ENCODE results near the gene CMTM5. TPM values are rescaled to one million over a fixed set of nuclear protein-coding genes. Genes with fewer than 3 reads are reported as not detected.

The CMTM5 gene
- total RNA-seq, 1 experiment from 2014 or later, result not detected

DNA sequence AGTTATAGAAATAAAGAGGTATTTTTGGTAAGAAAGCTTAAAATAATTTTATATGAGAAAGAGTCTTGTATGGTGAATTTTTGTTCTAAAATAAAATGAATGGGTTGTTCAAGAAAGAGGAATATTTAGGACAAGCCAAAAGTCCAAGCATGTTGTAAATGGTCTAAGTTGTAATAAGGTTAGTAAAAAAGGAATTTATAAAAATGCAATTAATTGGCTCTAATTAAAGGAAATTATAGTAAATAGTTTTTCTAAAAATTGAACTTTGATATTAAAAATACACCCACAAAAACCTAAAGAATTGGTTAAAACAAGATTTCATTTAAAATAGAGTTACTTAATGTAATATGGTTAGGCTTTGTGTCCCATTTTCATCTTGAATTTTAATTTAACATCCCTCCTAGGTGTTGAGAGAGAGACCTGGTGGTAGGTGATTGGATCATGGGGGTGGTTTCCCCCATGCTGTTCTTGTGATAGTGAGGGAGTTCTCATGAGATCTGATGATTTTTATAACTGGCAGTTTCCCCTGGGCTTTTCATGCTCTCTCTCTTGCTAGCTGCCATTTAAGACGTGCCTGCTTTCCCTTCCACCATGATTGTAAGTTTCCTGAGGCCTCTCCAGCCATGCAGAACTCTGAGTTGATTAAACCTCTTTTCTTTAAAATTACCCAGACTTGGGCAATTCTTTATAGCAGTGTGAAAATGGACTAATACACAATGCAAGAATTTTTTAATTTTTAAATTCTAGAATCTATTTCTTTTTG is 37.2 kb upstream of the CMTM5 start:
- DNase-seq, result no peak
- Histone ChIP-seq H3K9me3 (peaks cover 30% of the 10 kb centered on the region), H3K27me3 (replicated peaks; ENCODE audit: control insufficient read depth, insufficient read depth, low read length) (no peaks in the 10 kb centered on the region), H3K4me1 (peaks cover 6% of the 10 kb centered on the region; the same call in 1 of the 2 replicates), H3K36me3 (ENCODE audit: control insufficient read depth, insufficient read depth, low read length) (no peaks in the 10 kb centered on the region), H3K4me3 (ENCODE audit: low read depth, low read length) (no peak overlapping the region)
- Mint-ChIP-seq H3K4me1 (ENCODE audit: low read depth, unreplicated experiment) (no peaks in the 10 kb centered on the region), H3K4me3 (ENCODE audit: unreplicated experiment) (no peak overlapping the region), H3K27me3 (ENCODE audit: insufficient read depth, unreplicated experiment) (no peaks in the 10 kb centered on the region), H3K36me3 (ENCODE audit: insufficient read depth, unreplicated experiment) (peaks cover 4% of the 10 kb centered on the region), H3K27ac (ENCODE audit: unreplicated experiment) (no peak overlapping the region), H3K9me3 (ENCODE audit: unreplicated experiment) (no peaks in the 10 kb centered on the region)
- no TSS peak for BruUV-seq (replicated peaks)
- intact Hi-C loops (cut with micrococcal nuclease; ENCODE audit: unreplicated experiment), result no loop called here
- ChIA-PET CTCF (no interaction called here), POLR2A (no interaction called here)
- TF ChIP-seq, protein P1, sequence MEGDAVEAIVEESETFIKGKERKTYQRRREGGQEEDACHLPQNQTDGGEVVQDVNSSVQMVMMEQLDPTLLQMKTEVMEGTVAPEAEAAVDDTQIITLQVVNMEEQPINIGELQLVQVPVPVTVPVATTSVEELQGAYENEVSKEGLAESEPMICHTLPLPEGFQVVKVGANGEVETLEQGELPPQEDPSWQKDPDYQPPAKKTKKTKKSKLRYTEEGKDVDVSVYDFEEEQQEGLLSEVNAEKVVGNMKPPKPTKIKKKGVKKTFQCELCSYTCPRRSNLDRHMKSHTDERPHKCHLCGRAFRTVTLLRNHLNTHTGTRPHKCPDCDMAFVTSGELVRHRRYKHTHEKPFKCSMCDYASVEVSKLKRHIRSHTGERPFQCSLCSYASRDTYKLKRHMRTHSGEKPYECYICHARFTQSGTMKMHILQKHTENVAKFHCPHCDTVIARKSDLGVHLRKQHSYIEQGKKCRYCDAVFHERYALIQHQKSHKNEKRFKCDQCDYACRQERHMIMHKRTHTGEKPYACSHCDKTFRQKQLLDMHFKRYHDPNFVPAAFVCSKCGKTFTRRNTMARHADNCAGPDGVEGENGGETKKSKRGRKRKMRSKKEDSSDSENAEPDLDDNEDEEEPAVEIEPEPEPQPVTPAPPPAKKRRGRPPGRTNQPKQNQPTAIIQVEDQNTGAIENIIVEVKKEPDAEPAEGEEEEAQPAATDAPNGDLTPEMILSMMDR (IDR thresholded peaks at IDR 0.05; ENCODE audit: insufficient read depth in 1 of 2, low read depth in 1 of 2, low read length in 1 of 2, severe bottlenecking in 1 of 2, unreplicated experiment in 1 of 2), result no peak

DNA sequence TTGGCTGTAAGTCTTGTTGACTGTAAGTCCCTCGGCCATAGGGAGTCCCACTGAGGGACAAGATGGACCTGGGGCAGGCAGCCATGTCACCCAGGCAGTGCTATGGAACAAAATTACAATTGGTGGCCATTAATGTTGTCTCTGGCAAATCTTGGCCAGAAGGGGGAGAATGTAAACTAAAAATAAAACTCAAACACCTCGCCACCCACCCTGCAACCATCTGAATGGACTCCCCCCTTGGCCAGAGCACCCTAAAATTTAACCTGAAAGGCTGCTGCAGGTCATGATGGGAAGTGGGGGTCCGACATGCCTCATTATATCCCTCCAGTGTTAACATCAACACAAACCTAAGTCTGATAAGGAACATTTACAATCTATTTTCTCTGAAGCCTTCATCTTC is 32.4 kb upstream of the CMTM5 start:
- H3K27ac Mint-ChIP-seq (ENCODE audit: unreplicated experiment), result no peak overlapping the region
- no peak for DNase-seq
- no peak overlapping the region for H3K4me3 Mint-ChIP-seq (ENCODE audit: unreplicated experiment)
- BruUV-seq (replicated peaks), result no TSS peak
- H3K9me3 Mint-ChIP-seq (ENCODE audit: unreplicated experiment), result no peaks in the 10 kb centered on the region
- H3K27me3 ChIP-seq (replicated peaks; ENCODE audit: control insufficient read depth, insufficient read depth, low read length), result no peaks in the 10 kb centered on the region
- TF ChIP-seq, protein P1 (IDR thresholded peaks at IDR 0.05; ENCODE audit: insufficient read depth in 1 of 2, low read depth in 1 of 2, low read length in 1 of 2, severe bottlenecking in 1 of 2, unreplicated experiment in 1 of 2), result no peak
- no peaks in the 10 kb centered on the region for H3K27me3 Mint-ChIP-seq (ENCODE audit: insufficient read depth, unreplicated experiment)
- no peaks in the 10 kb centered on the region for H3K36me3 Mint-ChIP-seq (ENCODE audit: insufficient read depth, unreplicated experiment)
- H3K36me3 ChIP-seq (ENCODE audit: control insufficient read depth, insufficient read depth, low read length), result no peaks in the 10 kb centered on the region
- intact Hi-C loops (cut with micrococcal nuclease; ENCODE audit: unreplicated experiment), result no loop called here
- H3K4me3 ChIP-seq (ENCODE audit: low read depth, low read length), result no peak overlapping the region
- no peaks in the 10 kb centered on the region; the same call in 1 of the 2 replicates for H3K4me1 ChIP-seq
- ChIA-PET POLR2A (no interaction called here), CTCF (interaction anchor here (0.8 kb wide), 1 partner anchor 13 kb away, joined by 3 read pairs; no protein-coding TSS in a partner anchor)
- peaks cover 15% of the 10 kb centered on the region for H3K9me3 ChIP-seq
- H3K4me1 Mint-ChIP-seq (ENCODE audit: low read depth, unreplicated experiment), result peaks cover 8% of the 10 kb centered on the region

DNA sequence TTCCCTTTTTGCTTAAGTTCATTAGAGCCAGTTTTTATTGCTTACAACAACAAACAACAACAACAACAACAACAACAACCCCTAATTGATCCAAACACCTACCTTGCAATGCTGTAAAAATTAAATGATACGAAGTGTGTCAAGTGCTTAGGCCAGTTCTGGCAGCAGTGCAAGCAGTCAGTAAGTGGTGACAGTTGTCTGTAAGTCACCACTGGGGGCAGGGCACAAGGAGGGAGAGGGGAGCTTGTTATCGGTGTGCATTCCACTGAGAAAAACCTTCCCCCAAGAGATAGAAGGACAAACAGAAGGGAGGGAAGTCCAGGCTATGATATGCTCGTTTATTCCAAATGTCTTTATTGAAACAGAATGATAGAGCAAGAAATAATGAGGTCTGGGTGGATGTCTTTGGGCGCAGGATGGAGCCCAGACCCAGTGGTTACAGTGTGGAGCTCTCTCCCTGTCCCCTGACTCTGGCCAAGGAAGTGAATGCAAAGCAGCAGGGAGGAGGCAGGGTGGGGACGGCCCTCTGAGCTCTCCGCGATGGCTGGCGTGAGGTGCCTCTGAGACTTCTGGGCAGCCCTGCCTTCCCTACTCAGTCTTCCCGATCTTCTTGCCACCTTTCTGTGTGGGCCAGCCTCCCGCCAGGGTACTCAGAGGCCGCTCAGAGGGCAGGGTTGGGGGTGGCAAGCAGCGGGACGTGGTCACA is 30.7 kb upstream of the CMTM5 start:
- no peak for DNase-seq
- H3K36me3 Mint-ChIP-seq (ENCODE audit: insufficient read depth, unreplicated experiment), result no peaks in the 10 kb centered on the region
- TF ChIP-seq, protein P1 (IDR thresholded peaks at IDR 0.05; ENCODE audit: insufficient read depth in 1 of 2, low read depth in 1 of 2, low read length in 1 of 2, severe bottlenecking in 1 of 2, unreplicated experiment in 1 of 2), result peak in 1 of 2 experiments; percentile 22
- Histone ChIP-seq H3K4me1 (no peaks in the 10 kb centered on the region; the same call in 1 of the 2 replicates), H3K36me3 (ENCODE audit: control insufficient read depth, insufficient read depth, low read length) (no peaks in the 10 kb centered on the region), H3K27me3 (replicated peaks; ENCODE audit: control insufficient read depth, insufficient read depth, low read length) (no peaks in the 10 kb centered on the region), H3K4me3 (ENCODE audit: low read depth, low read length) (no peak overlapping the region), H3K9me3 (no peaks in the 10 kb centered on the region)
- ChIA-PET POLR2A (interaction anchor here (1.0 kb wide), 1 partner anchor 25 kb away, joined by 4 read pairs; the partner anchor contains the start of gene PABPN1), CTCF (interaction anchor here (0.5 to 1.7 kb wide), 3 partner anchors 15 to 1365 kb away, joined by 3 to 8 read pairs (median 4); no protein-coding TSS in a partner anchor)
- H3K9me3 Mint-ChIP-seq (ENCODE audit: unreplicated experiment), result no peaks in the 10 kb centered on the region
- no peak overlapping the region for H3K4me3 Mint-ChIP-seq (ENCODE audit: unreplicated experiment)
- intact Hi-C loops (cut with micrococcal nuclease; ENCODE audit: unreplicated experiment), result no loop called here
- peaks cover 8% of the 10 kb centered on the region for H3K4me1 Mint-ChIP-seq (ENCODE audit: low read depth, unreplicated experiment)
- H3K27ac Mint-ChIP-seq (ENCODE audit: unreplicated experiment), result no peak overlapping the region
- BruUV-seq (replicated peaks), result no TSS peak
- H3K27me3 Mint-ChIP-seq (ENCODE audit: insufficient read depth, unreplicated experiment), result peaks cover 3% of the 10 kb centered on the region
